Transverse colon (tissue), 4 donors: ENCODE results near the gene DYRK1B. TPM values are rescaled to one million over a fixed set of nuclear protein-coding genes. Genes with fewer than 3 reads are reported as not detected.

Source experiments
- DNase-seq: peaks from one replicate; pipeline ENCODE4 v3.0.0-alpha.2; 2019
- H3K27ac ChIP-seq, 4 donors: fragments of 200-600 bp; sonication (generic); 2 replicates each; pipeline ENCODE4 v1.5.1; 2016 to 2018; ENCODE audit warnings: inconsistent platforms in 4 of 4
- H3K27me3 ChIP-seq: fragments of 200-600 bp; sonication (generic); 2 replicates; pipeline ENCODE4 v1.5.1; 2017; ENCODE audit warnings: inconsistent platforms
- H3K36me3 ChIP-seq, 4 donors: fragments of 200-600 bp; sonication (generic); 2 replicates each; pipeline ENCODE4 v1.5.1; 2017 to 2019; ENCODE audit warnings: inconsistent platforms in 4 of 4
- H3K4me1 ChIP-seq, 4 donors: fragments of 200-600 bp; sonication (generic); 2 replicates each; pipeline ENCODE4 v1.5.1; 2017 to 2020; ENCODE audit warnings: inconsistent platforms in 4 of 4
- H3K4me3 ChIP-seq, 4 donors: fragments of 200-600 bp; sonication (generic); 1 replicate in 1 of 4; 2 replicates in 3 of 4; pipeline versions ENCODE4 v1.5.1 to v1.6.1; 2017 to 2019; ENCODE audit warnings: inconsistent platforms in 4 of 4
- H3K9me3 ChIP-seq, 2 donors: fragments of 200-600 bp; sonication (generic); 2 replicates each; pipeline ENCODE4 v1.5.1; 2017 to 2019; ENCODE audit warnings: inconsistent platforms in 2 of 2
- EP300 ChIP-seq: sonication (generic); formaldehyde crosslinking; IDR thresholded peaks from one replicate; pipeline ENCODE4 v1.6.1; 2017; ENCODE audit warnings: antibody characterized with exemption, low read depth
- POLR2A ChIP-seq: fragments of 450-650 bp; IDR thresholded peaks from one replicate; pipeline ENCODE4 v1.6.1; 2016; ENCODE audit warnings: antibody characterized with exemption, mild to moderate bottlenecking, moderate library complexity
- POLR2AphosphoS5 ChIP-seq, 3 donors: sonication (generic); formaldehyde crosslinking; IDR thresholded peaks; one replicate each; pipeline ENCODE4 v1.6.1; 2016; ENCODE audit warnings: antibody characterized with exemption in 3 of 3
- WGBS, 2 donors: methylation state at CpG; one replicate each; pipeline ENCODE4 v1.1.5; 2018; ENCODE audit warnings: low coverage in 1 of 2; 5-methylcytosine and 5-hydroxymethylcytosine counted together
- in situ Hi-C, 4 donors: fragments of 200-750 bp; cut with MboI; loops; one replicate each; pipeline versions ENCODE4 v1.15.0 to v1.15.1; 2017; ENCODE audit warnings: low sequenced_read_pairs in 3 of 4, low pct_ligation_motif_present in 1 of 4, low pct_unique_long_range_greater_than_20kb in 1 of 4
- intact Hi-C: fragments of 100-400 bp; cut with DNase I; formaldehyde crosslinking; loops from one replicate; pipeline ENCODE4 v1.15.1; 2023; ENCODE audit warnings: low total_unique reads
- total RNA-seq, 4 donors: library from RNA; depleted of rRNA; stranded (reverse); fragments of >200 nt; gene quantifications; one replicate each; pipeline ENCODE4 v1.1.0, GENCODE V29; 2016
- TF ChIP-seq, protein P1 (sequence below), 5 experiments: fragments of 200-600 bp in 3 of 5; fragments of 450-650 bp in 2 of 5; sonication (generic) in 3 of 5; IDR thresholded peaks; 1 replicate in 2 of 5; 2 replicates in 3 of 5; pipeline ENCODE4 v1.5.1; 2016 to 2017; ENCODE audit warnings: antibody characterized with exemption in 5 of 5, inconsistent platforms in 3 of 5, mild to moderate bottlenecking in 2 of 5, moderate library complexity in 1 of 5

Gene DYRK1B
- total RNA-seq, 4 donors from 2014 or later, result 13.3 to 16.1 (median 15.1) TPM

DNA sequence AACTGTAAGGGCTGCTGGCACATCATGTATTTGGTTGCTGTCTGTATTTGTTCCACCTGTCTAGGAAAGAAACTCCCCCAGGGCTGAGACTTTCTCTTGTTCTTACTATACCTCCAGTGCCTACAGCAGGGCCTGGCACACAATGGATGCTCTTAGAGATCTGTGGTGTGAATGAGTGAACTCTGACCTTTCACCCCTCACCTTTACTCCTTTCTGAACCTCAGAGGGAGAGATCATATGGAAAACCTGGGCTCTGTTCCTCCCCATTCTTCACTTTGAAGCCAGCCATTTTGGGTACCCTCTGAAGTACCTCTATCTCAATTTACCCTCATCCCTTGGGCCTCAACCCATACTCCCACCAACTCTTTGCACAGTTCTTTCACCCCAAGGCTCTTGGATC, 3.1 kb downstream of the DYRK1B start:
- peaks cover 0 to 32% (median 12%) of the 10 kb centered on the region in 4 donors for H3K36me3 ChIP-seq
- intact Hi-C loops, result no loop called here
- no peak overlapping the region for H3K27ac ChIP-seq
- DNase-seq, result no peak
- no peaks in the 10 kb centered on the region for H3K9me3 ChIP-seq
- H3K4me1 ChIP-seq, result peaks cover 9 to 16% (median 12%) of the 10 kb centered on the region in 4 donors
- no peaks in the 10 kb centered on the region for H3K27me3 ChIP-seq
- in situ Hi-C loops, result no loop called here
- TF ChIP-seq, protein P1, sequence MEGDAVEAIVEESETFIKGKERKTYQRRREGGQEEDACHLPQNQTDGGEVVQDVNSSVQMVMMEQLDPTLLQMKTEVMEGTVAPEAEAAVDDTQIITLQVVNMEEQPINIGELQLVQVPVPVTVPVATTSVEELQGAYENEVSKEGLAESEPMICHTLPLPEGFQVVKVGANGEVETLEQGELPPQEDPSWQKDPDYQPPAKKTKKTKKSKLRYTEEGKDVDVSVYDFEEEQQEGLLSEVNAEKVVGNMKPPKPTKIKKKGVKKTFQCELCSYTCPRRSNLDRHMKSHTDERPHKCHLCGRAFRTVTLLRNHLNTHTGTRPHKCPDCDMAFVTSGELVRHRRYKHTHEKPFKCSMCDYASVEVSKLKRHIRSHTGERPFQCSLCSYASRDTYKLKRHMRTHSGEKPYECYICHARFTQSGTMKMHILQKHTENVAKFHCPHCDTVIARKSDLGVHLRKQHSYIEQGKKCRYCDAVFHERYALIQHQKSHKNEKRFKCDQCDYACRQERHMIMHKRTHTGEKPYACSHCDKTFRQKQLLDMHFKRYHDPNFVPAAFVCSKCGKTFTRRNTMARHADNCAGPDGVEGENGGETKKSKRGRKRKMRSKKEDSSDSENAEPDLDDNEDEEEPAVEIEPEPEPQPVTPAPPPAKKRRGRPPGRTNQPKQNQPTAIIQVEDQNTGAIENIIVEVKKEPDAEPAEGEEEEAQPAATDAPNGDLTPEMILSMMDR (IDR thresholded peaks at IDR 0.05), result no peak
- TF ChIP-seq POLR2AphosphoS5 (IDR thresholded peaks at IDR 0.05), result no peak
- no peak for TF ChIP-seq POLR2A
- no peak for TF ChIP-seq EP300
- H3K4me3 ChIP-seq, result no peak overlapping the region

DNA sequence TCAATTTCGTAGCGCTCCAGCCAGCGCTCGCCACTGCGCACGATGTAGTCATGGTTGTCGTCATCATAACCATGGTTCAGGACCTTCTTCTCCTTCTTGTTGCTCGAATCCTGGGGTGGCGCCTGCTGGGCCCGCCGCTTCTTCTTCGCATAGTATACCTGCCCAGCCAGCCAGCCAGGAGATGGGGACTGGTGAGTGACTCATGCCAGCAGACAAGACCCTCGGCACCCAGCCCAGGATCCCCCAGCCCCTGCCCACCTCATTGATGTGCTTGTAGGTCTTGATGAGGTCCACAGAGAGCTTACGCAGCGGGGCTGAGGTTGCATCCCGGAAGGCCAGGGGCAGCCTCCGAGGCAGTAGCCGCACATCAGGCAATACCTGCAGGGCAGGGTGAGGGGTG, 3.6 kb downstream of the DYRK1B start:
- WGBS, 2 donors, result 94% methylated on average over 18 of the region's 18 CpGs; no CpG with 5 or more reads in 1 of the 2 donors
- H3K36me3 ChIP-seq, result peaks cover 0 to 34% (median 12%) of the 10 kb centered on the region in 4 donors
- in situ Hi-C loops, result no loop called here

DNA sequence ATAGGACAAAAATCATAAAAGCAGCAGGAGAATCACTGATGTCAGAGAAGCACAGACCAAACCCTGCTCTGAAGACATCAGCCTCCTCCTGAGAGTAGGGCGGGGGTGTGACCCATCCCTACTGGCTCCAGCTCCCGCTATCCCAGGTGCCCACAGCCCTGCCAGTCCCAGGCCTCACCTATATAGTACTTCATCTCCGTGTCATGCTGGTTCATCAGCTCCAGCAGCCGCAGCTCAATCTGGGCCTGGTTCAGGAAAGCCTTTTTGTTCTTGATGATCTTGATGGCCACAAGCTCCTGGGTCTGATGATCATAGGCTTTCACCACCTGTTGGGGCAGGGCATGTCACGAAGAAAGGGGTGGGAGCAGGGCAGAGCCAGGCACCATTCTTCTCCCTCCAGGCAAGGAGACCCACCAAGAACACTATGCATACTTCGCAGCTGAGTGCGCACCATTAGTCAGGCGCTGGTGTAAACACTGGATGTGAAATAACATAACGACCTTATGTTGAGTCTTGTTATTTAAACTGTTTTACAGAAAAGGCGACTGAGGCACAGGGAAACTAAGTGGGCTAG, 4.2 kb downstream of the DYRK1B start:
- Histone ChIP-seq H3K36me3 (peaks cover 0 to 34% (median 10%) of the 10 kb centered on the region in 4 donors), H3K4me1 (peaks cover 14 to 21% (median 17%) of the 10 kb centered on the region in 4 donors), H3K9me3 (no peaks in the 10 kb centered on the region), H3K4me3 (no peak overlapping the region), H3K27me3 (no peaks in the 10 kb centered on the region), H3K27ac (no peak overlapping the region)
- intact Hi-C loops, result no loop called here
- 90 to 94% methylated on average over 5 to 10 of the region's 10 CpGs for WGBS, 2 donors
- no peak for DNase-seq
- TF ChIP-seq, protein P1 (IDR thresholded peaks at IDR 0.05), result no peak
- TF ChIP-seq EP300 (no peak), POLR2AphosphoS5 (IDR thresholded peaks at IDR 0.05) (no peak), POLR2A (no peak)
- in situ Hi-C loops, result no loop called here

More for the DNA sequence above, 3.6 kb downstream of the DYRK1B start:
- no peak overlapping the region for H3K27ac ChIP-seq
- peaks cover 9 to 16% (median 12%) of the 10 kb centered on the region in 4 donors for H3K4me1 ChIP-seq
- intact Hi-C loops, result no loop called here
- H3K4me3 ChIP-seq, result no peak overlapping the region
- TF ChIP-seq, protein P1 (IDR thresholded peaks at IDR 0.05), result no peak
- TF ChIP-seq POLR2A, result no peak
- H3K9me3 ChIP-seq, result no peaks in the 10 kb centered on the region
- DNase-seq, result no peak
- no peaks in the 10 kb centered on the region for H3K27me3 ChIP-seq

DNA sequence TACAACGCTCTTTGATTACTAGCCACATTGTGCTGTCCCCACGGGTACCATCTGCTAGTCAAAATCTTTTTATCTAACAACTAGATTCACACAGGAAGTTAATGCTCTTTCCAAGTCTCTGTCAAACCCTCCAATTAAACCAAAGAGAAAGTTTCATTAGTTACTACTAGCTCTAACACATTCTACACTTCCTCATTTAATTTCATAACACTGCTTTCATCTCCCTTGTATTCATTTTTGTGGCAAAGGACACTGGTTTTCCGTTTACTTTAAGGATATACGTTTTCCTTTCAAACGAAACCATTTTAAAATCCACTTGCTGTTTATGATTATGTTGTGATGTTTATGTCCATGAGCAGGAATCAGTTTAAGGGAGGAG, 5.3 kb downstream of the DYRK1B start:
- Histone ChIP-seq H3K4me1 (peaks cover 16 to 25% (median 21%) of the 10 kb centered on the region in 4 donors), H3K4me3 (no peak overlapping the region), H3K9me3 (no peaks in the 10 kb centered on the region), H3K36me3 (peaks cover 0 to 34% (median 10%) of the 10 kb centered on the region in 4 donors), H3K27me3 (no peaks in the 10 kb centered on the region), H3K27ac (no peak overlapping the region)
- in situ Hi-C loops, result no loop called here
- no peak for DNase-seq
- WGBS, 2 donors, result 64 to 77% methylated on average over 4 to 5 of the region's 5 CpGs
- intact Hi-C loops, result no loop called here
- TF ChIP-seq POLR2A (no peak), POLR2AphosphoS5 (IDR thresholded peaks at IDR 0.05) (no peak), EP300 (no peak)
- TF ChIP-seq, protein P1 (IDR thresholded peaks at IDR 0.05), result no peak
